Testis (tissue), 3 donors: ENCODE data around the gene DDX54. TPM values are rescaled to one million over a fixed set of nuclear protein-coding genes. Genes with fewer than 3 reads are reported as not detected.

ENCODE experiments used
- DNase-seq: peaks from one replicate; pipeline ENCODE4 v3.0.0-alpha.2; 2019
- H3K27ac ChIP-seq, 2 donors: fragments of 200-600 bp; sonication (generic); one replicate each; pipeline ENCODE4 v1.5.1; 2019
- H3K27me3 ChIP-seq: fragments of 200-600 bp; sonication (generic); one replicate; pipeline ENCODE4 v1.5.1; 2019
- H3K36me3 ChIP-seq: fragments of 200-600 bp; sonication (generic); one replicate; pipeline ENCODE4 v1.5.1; 2017; ENCODE audit warnings: low read depth; ENCODE audit errors: missing control alignments
- H3K4me1 ChIP-seq: fragments of 200-600 bp; sonication (generic); one replicate; pipeline ENCODE4 v1.5.1; 2019
- H3K4me3 ChIP-seq, 2 donors: fragments of 200-600 bp; sonication (generic); one replicate each; pipeline ENCODE4 v1.5.1; 2017 to 2019
- H3K9me3 ChIP-seq: fragments of 200-600 bp; sonication (generic); one replicate; pipeline ENCODE4 v1.5.1; 2017
- POLR2A ChIP-seq: fragments of 450-650 bp; IDR thresholded peaks from one replicate; pipeline ENCODE4 v1.6.1; 2017; ENCODE audit warnings: antibody characterized with exemption, mild to moderate bottlenecking, moderate library complexity
- WGBS, 2 donors: methylation state at CpG; one replicate each; pipeline ENCODE4 v1.1.5; 2018; 5-methylcytosine and 5-hydroxymethylcytosine counted together
- intact Hi-C: fragments of 100-400 bp; cut with DNase I; formaldehyde crosslinking; loops from one replicate; pipeline ENCODE4 v1.15.1; 2023; ENCODE audit warnings: low total_unique reads
- polyA plus RNA-seq: library from polyadenylated mRNA; stranded (reverse); fragments of 350-450 nt; fragmentation: Illumina TruSeq; extraction: RNeasy Lipid Tissue Mini Kit (QIAGEN cat#74804); gene quantifications from one replicate; pipeline ENCODE4 v1.2.3, GENCODE V29; 2014; ENCODE audit warnings: low read depth, low replicate concordance; ENCODE audit not compliant: insufficient read depth
- total RNA-seq, 2 donors: library from RNA; depleted of rRNA; stranded (reverse); fragments of >200 nt; gene quantifications; one replicate each; pipeline ENCODE4 v1.2.3, GENCODE V29; 2016
- TF ChIP-seq, protein P1 (sequence below), 3 experiments: fragments of 450-650 bp in 2 of 3; fragments of 200-600 bp in 1 of 3; sonication (generic) in 1 of 3; IDR thresholded peaks; one replicate each; pipeline ENCODE4 v1.5.1; 2016 to 2019; ENCODE audit warnings: antibody characterized with exemption in 3 of 3, mild to moderate bottlenecking in 2 of 3, moderate library complexity in 1 of 3

The DDX54 gene
- total and polyA plus RNA-seq, 3 donors from 2014 or later, result 40.3 to 63.6 (median 62.4) TPM

- Histone ChIP-seq H3K4me1 (peaks cover 18% of the 10 kb centered on the region), H3K27ac (no peak overlapping the region), H3K4me3 (no peak overlapping the region), H3K9me3 (no peaks in the 10 kb centered on the region), H3K36me3 (no peaks in the 10 kb centered on the region), H3K27me3 (no peaks in the 10 kb centered on the region)
- 95 to 98% methylated on average over 4 of the region's 4 CpGs for WGBS, 2 donors
- intact Hi-C loops, result no loop called here
- DNase-seq, result no peak
- TF ChIP-seq POLR2A, result no peak
- TF ChIP-seq, protein P1, sequence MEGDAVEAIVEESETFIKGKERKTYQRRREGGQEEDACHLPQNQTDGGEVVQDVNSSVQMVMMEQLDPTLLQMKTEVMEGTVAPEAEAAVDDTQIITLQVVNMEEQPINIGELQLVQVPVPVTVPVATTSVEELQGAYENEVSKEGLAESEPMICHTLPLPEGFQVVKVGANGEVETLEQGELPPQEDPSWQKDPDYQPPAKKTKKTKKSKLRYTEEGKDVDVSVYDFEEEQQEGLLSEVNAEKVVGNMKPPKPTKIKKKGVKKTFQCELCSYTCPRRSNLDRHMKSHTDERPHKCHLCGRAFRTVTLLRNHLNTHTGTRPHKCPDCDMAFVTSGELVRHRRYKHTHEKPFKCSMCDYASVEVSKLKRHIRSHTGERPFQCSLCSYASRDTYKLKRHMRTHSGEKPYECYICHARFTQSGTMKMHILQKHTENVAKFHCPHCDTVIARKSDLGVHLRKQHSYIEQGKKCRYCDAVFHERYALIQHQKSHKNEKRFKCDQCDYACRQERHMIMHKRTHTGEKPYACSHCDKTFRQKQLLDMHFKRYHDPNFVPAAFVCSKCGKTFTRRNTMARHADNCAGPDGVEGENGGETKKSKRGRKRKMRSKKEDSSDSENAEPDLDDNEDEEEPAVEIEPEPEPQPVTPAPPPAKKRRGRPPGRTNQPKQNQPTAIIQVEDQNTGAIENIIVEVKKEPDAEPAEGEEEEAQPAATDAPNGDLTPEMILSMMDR (IDR thresholded peaks at IDR 0.05), result no peak
Observed at GRCh38 chr12:113170926-113171325, 14.4 kb downstream of the DDX54 start.

- 92 to 95% methylated on average over 5 of the region's 5 CpGs for WGBS, 2 donors
- Histone ChIP-seq H3K27ac (no peak overlapping the region), H3K36me3 (no peaks in the 10 kb centered on the region), H3K27me3 (no peaks in the 10 kb centered on the region), H3K4me1 (peaks cover 18% of the 10 kb centered on the region), H3K4me3 (no peak overlapping the region), H3K9me3 (no peaks in the 10 kb centered on the region)
- intact Hi-C loops, result no loop called here
- no peak for TF ChIP-seq POLR2A
- TF ChIP-seq, protein P1 (IDR thresholded peaks at IDR 0.05), result no peak
- no peak for DNase-seq
Observed at GRCh38 chr12:113170457-113170856, 14.8 kb downstream of the DDX54 start.

GRCh38 chr12:113169697-113170096 lies 15.6 kb downstream of the DDX54 start:
- no peaks in the 10 kb centered on the region for H3K36me3 ChIP-seq
- peaks cover 12% of the 10 kb centered on the region for H3K4me1 ChIP-seq
- H3K4me3 ChIP-seq, result no peak overlapping the region
- no peaks in the 10 kb centered on the region for H3K27me3 ChIP-seq
- intact Hi-C loops, result no loop called here
- H3K9me3 ChIP-seq, result no peaks in the 10 kb centered on the region
- no peak for DNase-seq
- TF ChIP-seq, protein P1 (IDR thresholded peaks at IDR 0.05), result no peak
- no peak for TF ChIP-seq POLR2A
- no peak overlapping the region for H3K27ac ChIP-seq
- WGBS, 2 donors, result 92 to 96% methylated on average over 5 to 13 of the region's 13 CpGs

- WGBS, 2 donors, result 89 to 94% methylated on average over 5 to 10 of the region's 10 CpGs
Observed at GRCh38 chr12:113167868-113168267, 17.4 kb downstream of the DDX54 start.

More at GRCh38 chr12:113167868-113168267, 17.4 kb downstream of the DDX54 start:
- intact Hi-C loops, result no loop called here
- Histone ChIP-seq H3K4me3 (no peak overlapping the region), H3K27me3 (no peaks in the 10 kb centered on the region), H3K36me3 (no peaks in the 10 kb centered on the region), H3K9me3 (no peaks in the 10 kb centered on the region), H3K27ac (no peak overlapping the region), H3K4me1 (peaks cover 7% of the 10 kb centered on the region)
- TF ChIP-seq, protein P1 (IDR thresholded peaks at IDR 0.05), result no peak
- TF ChIP-seq POLR2A, result no peak
- DNase-seq, result no peak
